MCF 10A (cell line): ENCODE results near the gene ZNF593OS. TPM values are rescaled to one million over a fixed set of nuclear protein-coding genes. Genes with fewer than 3 reads are reported as not detected.
A peak's percentile ranks its signal among the peaks of the same experiment; 100 is the strongest.

Experiments
- BruUV-seq: library from RNA; stranded (reverse); fragments of 400-500 nt; replicated peaks from 2 replicates; lab custom pipeline; 2021; lab: Mats Ljungman, UMichigan
- CTCF ChIA-PET: fragments of 300-600 bp; sonication (Branson Sonifier 250); formaldehyde crosslinking; extraction: SDS; loops from one replicate; lab custom pipeline; 2021; ENCODE audit warnings: antibody characterized with exemption, inconsistent platforms; lab: Yijun Ruan, JAX
- POLR2A ChIA-PET: fragments of 300-600, 350-650 bp; sonication (Branson Sonifier 250); formaldehyde crosslinking; extraction: SDS; loops from one replicate; lab custom pipeline; 2020; ENCODE audit warnings: antibody characterized with exemption, inconsistent platforms; lab: Yijun Ruan, JAX
- DNase-seq: peaks from one replicate; pipeline ENCODE4 v3.0.0-alpha.2; 2018; ENCODE audit not compliant: unreplicated experiment
- H3K27ac Mint-ChIP-seq: one replicate; pipeline ENCODE4 v1.8.0; 2022; ENCODE audit warnings: mild to moderate bottlenecking, low read depth, mixed read lengths; ENCODE audit not compliant: unreplicated experiment
- H3K27me3 Mint-ChIP-seq: one replicate; pipeline ENCODE4 v1.8.0; 2022; ENCODE audit warnings: mixed read lengths; ENCODE audit not compliant: insufficient read depth, unreplicated experiment
- H3K36me3 Mint-ChIP-seq: one replicate; pipeline ENCODE4 v1.8.0; 2022; ENCODE audit warnings: mild to moderate bottlenecking, moderate library complexity, mixed read lengths; ENCODE audit not compliant: insufficient read depth, unreplicated experiment
- H3K4me1 Mint-ChIP-seq: one replicate; pipeline ENCODE4 v1.8.0; 2022; ENCODE audit warnings: mixed read lengths; ENCODE audit not compliant: insufficient read depth, unreplicated experiment
- H3K4me3 Mint-ChIP-seq: one replicate; pipeline ENCODE4 v1.8.0; 2022; ENCODE audit warnings: mild to moderate bottlenecking, moderate library complexity, mixed read lengths; ENCODE audit not compliant: unreplicated experiment
- H3K9me3 Mint-ChIP-seq: one replicate; pipeline ENCODE4 v1.8.0; 2022; ENCODE audit warnings: mixed read lengths; ENCODE audit not compliant: unreplicated experiment
- CTCF ChIP-seq: fragments of 200-600 bp; IDR thresholded peaks from one replicate; pipeline ENCODE4 v1.8.0; 2022; ENCODE audit warnings: antibody characterized with exemption, mild to moderate bottlenecking; ENCODE audit not compliant: unreplicated experiment
- intact Hi-C: fragments of 100-400 bp; cut with micrococcal nuclease; formaldehyde crosslinking; loops from 2 replicates; pipeline ENCODE4 v1.14.1; 2022
- total RNA-seq: library from RNA; stranded (reverse); gene quantifications from 2 replicates; pipeline ENCODE4 v1.2.3, GENCODE V29; 2022

ZNF593OS gene
- total RNA-seq, 1 experiment from 2014 or later = not detected

- Mint-ChIP-seq H3K9me3 (no peaks in the 10 kb centered on the region), H3K27me3 (no peaks in the 10 kb centered on the region), H3K27ac (no peak overlapping the region), H3K4me1 (peaks cover 10% of the 10 kb centered on the region), H3K36me3 (peaks cover 77% of the 10 kb centered on the region), H3K4me3 (no peak overlapping the region)
- no peak for DNase-seq
- ChIA-PET POLR2A (no interaction called here), CTCF (interaction anchor here (1.3 to 1.5 kb wide), 2 partner anchors 15 to 49 kb away, joined by 3 to 4 read pairs; partner anchors contain the start of genes CEP85 and ZNF593)
- intact Hi-C loops = no loop called here
- BruUV-seq = no TSS peak
- TF ChIP-seq CTCF = no peak
These were observed 13.3 kb upstream of the ZNF593OS start for GRCh38 chr1:26184883-26185282.

- ChIA-PET CTCF (interaction anchor here (1.5 to 2.4 kb wide), 2 partner anchors 14 to 50 kb away, joined by 3 to 12 read pairs; partner anchors contain the start of genes CEP85 and ZNF593), POLR2A (no interaction called here)
- intact Hi-C loops = no loop called here
- TF ChIP-seq CTCF = no peak
- no peak overlapping the region for H3K27ac Mint-ChIP-seq
- no TSS peak for BruUV-seq
- H3K9me3 Mint-ChIP-seq = no peaks in the 10 kb centered on the region
- DNase-seq = no peak
- H3K36me3 Mint-ChIP-seq = peaks cover 71% of the 10 kb centered on the region
- H3K4me1 Mint-ChIP-seq = peaks cover 14% of the 10 kb centered on the region
- H3K27me3 Mint-ChIP-seq = no peaks in the 10 kb centered on the region
- no peak overlapping the region for H3K4me3 Mint-ChIP-seq
These were observed 12.5 kb upstream of the ZNF593OS start for GRCh38 chr1:26184086-26184485.

GRCh38 chr1:26182383-26182696, 10.7 kb upstream of the ZNF593OS start:
- CTCF ChIA-PET = interaction anchor here (0.5 to 2.5 kb wide), 3 partner anchors 13 to 142 kb away, joined by 3 to 12 read pairs (median 10); partner anchors contain the start of genes CEP85 and ZNF593
- Mint-ChIP-seq H3K9me3 (no peaks in the 10 kb centered on the region), H3K27ac (no peak overlapping the region), H3K4me1 (peaks cover 27% of the 10 kb centered on the region), H3K4me3 (no peak overlapping the region), H3K36me3 (peaks cover 58% of the 10 kb centered on the region), H3K27me3 (no peaks in the 10 kb centered on the region)
- BruUV-seq = no TSS peak
- DNase-seq = no peak
- intact Hi-C loops = no loop called here
- POLR2A ChIA-PET = interaction anchor here (0.9 kb wide), 1 partner anchor 52 kb away, joined by 3 read pairs; the partner anchor contains the start of gene CEP85
- no peak for TF ChIP-seq CTCF

- peak; percentile 84 for DNase-seq
- H3K27me3 Mint-ChIP-seq = no peaks in the 10 kb centered on the region
- peak overlapping the region; percentile 77 for H3K27ac Mint-ChIP-seq
- H3K4me1 Mint-ChIP-seq = peaks cover 27% of the 10 kb centered on the region
- CTCF ChIA-PET = interaction anchor here (0.5 to 2.5 kb wide), 4 partner anchors 12 to 141 kb away, joined by 3 to 12 read pairs (median 6); partner anchors contain the start of genes CEP85 and ZNF593
- no peak for TF ChIP-seq CTCF
- peak overlapping the region; percentile 18 for H3K4me3 Mint-ChIP-seq
- POLR2A ChIA-PET = interaction anchor here (0.9 to 1.5 kb wide), 2 partner anchors 12 to 52 kb away, joined by 3 to 6 read pairs; partner anchors contain the start of genes CEP85 and ZNF593
- BruUV-seq = no TSS peak
- H3K36me3 Mint-ChIP-seq = peaks cover 53% of the 10 kb centered on the region
- no peaks in the 10 kb centered on the region for H3K9me3 Mint-ChIP-seq
- intact Hi-C loops = no loop called here
These were observed 10.2 kb upstream of the ZNF593OS start for GRCh38 chr1:26181586-26182382.
